K562 (cell line): Measurements from ENCODE around the gene TRDMT1. TPM values are rescaled to one million over a fixed set of nuclear protein-coding genes. Genes with fewer than 3 reads are reported as not detected.
A peak's percentile ranks its signal among the peaks of the same experiment; 100 is the strongest.

ENCODE experiments used
- ATF6 ChIP-seq: sonication (generic); formaldehyde crosslinking; IDR thresholded peaks from 2 replicates; pipeline ENCODE4 v1.4.0; 2020; ENCODE audit warnings: mild to moderate bottlenecking, missing genetic modification reagents
- E2F3 ChIP-seq: fragments of 250-450 bp; sonication (Bioruptor Pico); IDR thresholded peaks from 2 replicates; pipeline ENCODE4 v1.4.0; 2020; ENCODE audit warnings: mild to moderate bottlenecking
- EP400 ChIP-seq: fragments of 450-650 bp; IDR thresholded peaks from 2 replicates; pipeline ENCODE4 v1.6.1; 2017; ENCODE audit warnings: antibody characterized with exemption, mild to moderate bottlenecking, moderate library complexity
- HDGF ChIP-seq: fragments of 450-650 bp; IDR thresholded peaks from 2 replicates; pipeline ENCODE4 v1.6.1; 2016
- HMG20B ChIP-seq: fragments of 250-450 bp; sonication (Bioruptor Pico); IDR thresholded peaks from 2 replicates; pipeline ENCODE4 v1.5.0; 2021; ENCODE audit warnings: mild to moderate bottlenecking
- LEF1 ChIP-seq: fragments of 450-650 bp; IDR thresholded peaks from 2 replicates; pipeline ENCODE4 v1.6.1; 2016; ENCODE audit warnings: mild to moderate bottlenecking
- NFATC3 ChIP-seq: fragments of 450-650 bp; IDR thresholded peaks from 2 replicates; pipeline ENCODE4 v1.6.1; 2017; ENCODE audit warnings: mild to moderate bottlenecking
- PCBP1 ChIP-seq: fragments of 200-400 bp; formaldehyde crosslinking; IDR thresholded peaks from 2 replicates; pipeline ENCODE4 v1.6.1; 2018; ENCODE audit warnings: mild to moderate bottlenecking, low read depth, low read length; ENCODE audit not compliant: poor library complexity, severe bottlenecking
- PTBP1 ChIP-seq: fragments of 200-400 bp; formaldehyde crosslinking; IDR thresholded peaks from 2 replicates; pipeline ENCODE4 v1.6.1; 2017; ENCODE audit warnings: low read depth, low read length
- RAD21 ChIP-seq, 2 experiments: fragments of 250-450 bp in 1 of 2; fragments of 450-650 bp in 1 of 2; sonication (Bioruptor Pico) in 1 of 2; formaldehyde crosslinking in 1 of 2; IDR thresholded peaks in 1 of 2; conservative IDR thresholded peaks in 1 of 2; 2 replicates each; pipeline versions ENCODE4 v1.4.0 to v1.8.0; 2020 to 2022; ENCODE audit warnings: mild to moderate bottlenecking in 2 of 2, moderate library complexity in 1 of 2
- SETDB1 ChIP-seq: IDR thresholded peaks from one replicate; pipeline ENCODE4 v1.6.1; 2012; ENCODE audit warnings: low read length, control low read depth, inconsistent platforms
- THRAP3 ChIP-seq: fragments of 450-650 bp; IDR thresholded peaks from 2 replicates; pipeline ENCODE4 v1.6.1; 2016; ENCODE audit warnings: mild to moderate bottlenecking, inconsistent platforms, borderline replicate concordance
- XRCC5 ChIP-seq: fragments of 200-400 bp; formaldehyde crosslinking; IDR thresholded peaks from 2 replicates; pipeline ENCODE4 v1.6.1; 2017; ENCODE audit warnings: low read depth, mild to moderate bottlenecking, low read length
- ZNF12 ChIP-seq: sonication (generic); formaldehyde crosslinking; IDR thresholded peaks from 2 replicates; pipeline ENCODE4 v1.4.0; 2020; ENCODE audit warnings: mild to moderate bottlenecking, missing genetic modification reagents
- ZNF184 ChIP-seq: sonication (generic); formaldehyde crosslinking; IDR thresholded peaks from 2 replicates; pipeline ENCODE4 v1.5.0; 2020; ENCODE audit warnings: missing genetic modification reagents
- ZNF449 ChIP-seq: fragments of 250-450 bp; sonication (Bioruptor Pico); IDR thresholded peaks from 2 replicates; pipeline ENCODE4 v1.8.0; 2022; ENCODE audit warnings: moderate library complexity, mild to moderate bottlenecking, inconsistent platforms
- polyA plus RNA-seq, 8 experiments: library from polyadenylated mRNA; depleted of rRNA in 4 of 8; stranded (reverse) in 5 of 8; unstranded in 3 of 8; fragments of >200 nt; fragmentation: Nextera tagmentation in 2 of 8; fragmentation: Illumina TruSeq in 1 of 8; extraction: Ambion mirVana in 2 of 8; extraction: Trizol in 1 of 8; gene quantifications; 2 replicates each; pipeline versions ENCODE4 v1.2.1 to v1.2.3, GENCODE V29; 2011 to 2014; ENCODE audit warnings: inconsistent platforms in 1 of 8, missing spikeins in 1 of 8
- total RNA-seq, 7 experiments: library from RNA; depleted of rRNA in 6 of 7; stranded (reverse); fragments of >200 nt in 6 of 7; fragmentation: Illumina TruSeq in 2 of 7; extraction: Trizol in 2 of 7; gene quantifications; 2 replicates each; pipeline versions ENCODE4 v1.2.1 to v1.2.3, GENCODE V29; 2011 to 2021; ENCODE audit warnings: low replicate concordance in 1 of 7
- TF ChIP-seq, protein P1 (sequence below): sonication (generic); formaldehyde crosslinking; IDR thresholded peaks from 2 replicates; pipeline ENCODE4 v1.8.1; 2023; ENCODE audit warnings: mild to moderate bottlenecking, missing genetic modification reagents

TRDMT1 gene
- total and polyA plus RNA-seq, 9 of the 15 experiments (the other 6 are each of a cell fraction or from before 2014, with no cell fraction given) = 5.4 to 12.6 (median 9.3) TPM

- TF ChIP-seq SETDB1 (no peak), ZNF449 (no peak), EP400 (peak; percentile 51; the same call in 1 of the 2 replicates), ZNF184 (CRISPR knock-in tag) (no peak), LEF1 (0 out of 2 replicates have a peak, but pooled peaks have one; percentile 12), ZNF12 (no peak), HMG20B (CRISPR knock-in tag) (no peak), THRAP3 (no peak), HDGF (no peak), ATF6 (no peak), PCBP1 (no peak), E2F3 (no peak), NFATC3 (no peak; the same call in 1 of the 2 replicates), PTBP1 (no peak), XRCC5 (no peak), RAD21 (CRISPR knock-in tag; conservative IDR thresholded peaks at IDR 0.05 in 1 of 2, IDR thresholded peaks at IDR 0.05 in 1 of 2) (peak; percentile 9 to 19; a peak in 2 of 4 replicates)
- TF ChIP-seq, protein P1, sequence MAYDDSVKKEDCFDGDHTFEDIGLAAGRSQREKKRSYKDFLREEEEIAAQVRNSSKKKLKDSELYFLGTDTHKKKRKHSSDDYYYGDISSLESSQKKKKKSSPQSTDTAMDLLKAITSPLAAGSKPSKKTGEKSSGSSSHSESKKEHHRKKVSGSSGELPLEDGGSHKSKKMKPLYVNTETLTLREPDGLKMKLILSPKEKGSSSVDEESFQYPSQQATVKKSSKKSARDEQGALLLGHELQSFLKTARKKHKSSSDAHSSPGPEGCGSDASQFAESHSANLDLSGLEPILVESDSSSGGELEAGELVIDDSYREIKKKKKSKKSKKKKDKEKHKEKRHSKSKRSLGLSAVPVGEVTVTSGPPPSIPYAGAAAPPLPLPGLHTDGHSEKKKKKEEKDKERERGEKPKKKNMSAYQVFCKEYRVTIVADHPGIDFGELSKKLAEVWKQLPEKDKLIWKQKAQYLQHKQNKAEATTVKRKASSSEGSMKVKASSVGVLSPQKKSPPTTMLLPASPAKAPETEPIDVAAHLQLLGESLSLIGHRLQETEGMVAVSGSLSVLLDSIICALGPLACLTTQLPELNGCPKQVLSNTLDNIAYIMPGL = no peak
Observed at GRCh38 chr10:17199351-17199804, 2.1 kb downstream of the TRDMT1 start (continued).
